HG03571 (cell line): Measurements from ENCODE around the gene RGMB.

ENCODE experiments used
- ATAC-seq: cut with Tn5 transposase; IDR thresholded peaks from one replicate; pipeline ENCODE4 v1.9.1; 2021; ENCODE audit not compliant: unreplicated experiment

RGMB gene

DNA sequence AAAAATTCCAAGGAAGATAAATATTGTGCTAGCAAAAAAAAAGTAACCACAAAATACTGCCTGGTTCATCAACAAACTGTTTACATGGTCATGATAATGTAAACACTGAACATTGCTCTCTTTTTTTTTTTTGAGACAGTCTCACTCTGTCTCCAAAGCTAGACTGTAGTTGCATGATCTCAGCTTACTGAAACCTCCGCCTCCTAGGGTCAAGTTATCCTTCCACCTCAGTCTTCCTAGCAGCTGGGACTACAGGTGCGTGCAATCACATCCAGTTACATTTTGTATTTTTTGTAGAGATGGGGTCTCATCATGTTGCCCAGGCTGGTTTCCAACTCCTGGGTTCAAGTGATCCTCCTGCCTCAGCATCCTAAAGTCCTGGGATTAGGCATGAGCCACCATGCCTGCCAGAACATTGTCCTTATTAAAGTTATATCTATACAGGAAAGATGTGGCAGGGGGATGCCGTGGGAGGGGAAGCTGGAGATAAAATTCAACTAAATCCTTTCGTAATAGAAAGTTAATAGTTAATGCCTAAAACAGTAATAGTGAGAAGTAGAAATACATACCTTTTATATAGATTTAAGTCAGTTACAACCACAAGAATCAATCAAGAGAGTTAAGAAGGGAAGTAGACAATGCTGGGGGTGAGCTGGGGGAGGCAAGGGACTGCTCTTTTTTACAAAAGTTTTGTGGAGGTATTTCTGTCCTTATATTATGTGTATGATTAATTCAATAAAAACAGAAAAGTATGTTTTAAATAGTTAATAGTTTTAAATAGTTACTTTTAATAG lies 52.3 kb downstream of the RGMB start:
- ATAC-seq, result peak; percentile 44

DNA sequence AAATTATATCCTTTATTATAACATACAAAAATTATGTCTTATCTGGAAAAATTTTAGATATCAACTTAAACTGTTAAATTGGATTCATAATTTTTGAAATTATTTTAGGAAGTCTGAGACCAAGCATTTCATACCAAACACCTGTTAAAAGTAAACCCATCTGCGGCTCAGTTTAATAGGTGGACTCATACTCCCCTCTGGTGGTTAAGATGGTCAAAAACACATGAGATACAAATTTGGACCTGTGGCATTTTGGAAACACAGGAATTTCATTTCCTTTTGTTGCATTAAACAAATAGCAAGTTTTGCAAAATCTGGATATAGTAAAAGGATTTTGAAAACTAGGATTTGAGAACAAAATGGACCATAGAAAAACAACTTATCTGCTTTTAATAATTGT lies 53.7 kb downstream of the RGMB start:
- ATAC-seq, result peak; percentile 49

DNA sequence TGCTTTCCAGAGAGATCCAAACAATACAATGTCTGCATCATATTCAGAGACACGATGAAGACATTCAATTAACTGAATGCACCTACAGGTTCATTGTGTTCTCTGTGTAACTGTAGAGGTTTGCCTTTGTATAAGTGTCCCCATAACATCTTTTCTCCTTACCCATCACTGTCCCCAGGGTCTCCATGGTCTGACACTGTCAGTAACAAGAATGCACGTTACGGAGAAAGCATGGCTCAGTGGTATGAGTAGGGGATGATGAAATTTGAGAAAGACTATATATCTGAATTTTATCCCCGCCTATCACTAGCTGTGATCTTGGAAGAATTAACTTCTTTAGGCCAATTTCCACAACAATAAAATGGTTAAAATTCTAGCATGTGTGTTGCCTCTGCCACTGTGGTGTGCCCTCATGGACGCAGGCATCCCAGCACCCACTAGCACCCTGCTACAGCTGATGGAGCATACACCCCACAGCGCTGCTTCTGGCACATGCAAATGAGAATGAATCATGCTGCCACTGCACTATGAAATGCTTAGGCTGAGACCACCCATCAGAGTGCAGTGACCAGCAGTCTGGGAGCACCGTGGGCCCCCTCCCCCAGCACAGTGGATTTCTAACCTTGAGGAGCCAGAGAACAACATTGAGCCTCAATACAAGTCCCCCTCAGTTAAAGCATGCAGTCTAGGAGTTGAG lies 54.3 kb downstream of the RGMB start:
- ATAC-seq, result no peak

DNA sequence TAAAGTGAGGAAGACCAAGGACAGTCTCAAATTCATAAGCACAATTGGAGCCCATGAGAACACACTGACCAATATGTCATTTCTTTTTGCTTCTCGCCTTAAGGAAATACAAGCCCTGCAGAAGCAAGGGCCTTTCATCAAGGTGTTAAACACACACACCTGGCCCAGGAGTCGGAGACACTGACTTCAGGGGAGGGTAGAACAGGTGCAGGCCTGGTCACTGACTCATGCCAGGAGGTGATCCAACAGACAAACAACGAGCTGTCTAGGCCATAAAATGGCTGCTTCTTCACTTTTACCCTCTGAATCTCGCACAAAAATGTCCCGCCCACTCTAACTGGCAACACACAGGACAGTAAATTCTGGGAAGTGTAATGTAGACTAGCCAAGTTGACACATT lies 62.7 kb downstream of the RGMB start:
- ATAC-seq, result no peak

DNA sequence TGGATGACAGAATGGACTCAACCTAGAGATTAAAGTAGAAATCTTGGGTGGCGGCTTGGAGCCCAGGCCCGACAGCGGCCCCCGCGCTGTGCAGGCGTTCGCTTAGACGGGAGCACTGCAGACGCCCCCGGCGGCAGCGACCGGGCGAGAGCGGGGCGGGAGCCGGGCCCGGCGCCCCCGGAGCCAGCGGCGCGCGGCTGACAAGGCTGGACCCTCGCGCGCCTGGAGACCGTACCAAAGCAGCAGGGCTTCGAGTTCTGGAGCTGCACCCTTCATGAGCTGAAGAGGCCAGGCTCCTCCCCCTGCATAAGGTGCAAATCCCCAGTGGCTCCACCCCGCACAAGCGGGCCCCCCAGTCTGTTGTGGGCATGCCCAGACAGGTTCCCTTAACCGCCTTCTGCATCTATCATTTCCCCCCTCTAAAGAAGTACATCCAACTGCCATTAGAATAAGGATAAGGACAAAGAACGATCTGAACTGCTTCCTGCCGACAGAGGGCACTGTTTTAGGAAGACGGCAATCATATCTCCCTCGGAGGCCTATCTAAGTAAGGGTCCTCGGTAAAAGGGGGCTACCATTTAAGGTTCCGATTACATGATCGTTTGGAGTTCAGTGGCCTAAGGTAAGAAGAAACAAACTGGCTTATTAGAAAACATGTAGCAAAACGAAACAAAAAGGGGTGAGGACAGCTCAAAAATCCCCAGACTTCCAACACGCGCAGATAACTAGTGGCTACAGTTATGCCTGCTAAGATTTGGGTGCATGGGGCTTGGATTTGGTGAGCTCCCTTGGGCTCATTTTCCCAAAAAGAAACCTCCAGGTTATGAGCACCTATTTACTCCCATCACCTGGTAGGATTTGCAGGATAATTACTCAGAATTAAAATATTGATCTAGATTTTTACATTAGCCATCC lies 66.3 kb downstream of the RGMB start:
- no peak for ATAC-seq

DNA sequence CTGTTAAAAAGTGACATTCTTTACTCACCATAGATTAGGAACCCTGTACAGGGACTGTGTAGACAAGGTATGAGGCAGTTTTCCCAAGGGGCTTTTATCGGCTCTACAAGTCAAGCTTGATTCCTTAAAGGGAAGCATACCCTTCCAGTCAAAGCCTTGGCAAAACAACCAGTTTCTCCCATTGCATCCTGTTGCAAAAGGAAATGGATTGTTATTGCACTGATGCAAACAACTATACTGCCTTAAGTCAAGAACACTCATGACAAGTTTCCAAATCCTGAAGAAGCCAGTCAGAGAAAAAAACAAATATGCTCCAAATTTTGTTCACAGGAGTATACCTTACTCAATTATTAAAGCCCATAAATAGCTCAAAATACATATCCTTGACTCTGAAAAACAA lies 67.5 kb downstream of the RGMB start:
- ATAC-seq, result no peak

DNA sequence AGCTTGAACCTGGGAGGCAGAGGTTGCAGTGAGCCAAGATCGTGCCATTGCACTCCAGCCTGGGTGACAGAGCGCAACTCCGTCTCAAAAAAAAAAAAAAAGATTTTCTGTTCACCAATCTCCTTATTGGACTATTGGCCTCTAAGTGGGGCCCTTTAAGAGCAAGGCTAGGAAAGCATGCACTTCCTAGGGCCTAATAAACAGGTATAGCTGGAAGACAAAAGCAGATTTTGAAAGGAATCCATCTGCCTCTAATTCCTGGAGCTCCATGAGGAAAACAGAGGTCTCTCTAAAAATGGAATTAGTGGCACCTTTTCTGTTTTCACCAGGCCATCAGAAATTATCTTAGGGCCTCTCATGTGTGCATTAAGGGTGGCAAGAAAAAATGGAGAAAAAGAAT lies 70.0 kb downstream of the RGMB start:
- ATAC-seq, result no peak

DNA sequence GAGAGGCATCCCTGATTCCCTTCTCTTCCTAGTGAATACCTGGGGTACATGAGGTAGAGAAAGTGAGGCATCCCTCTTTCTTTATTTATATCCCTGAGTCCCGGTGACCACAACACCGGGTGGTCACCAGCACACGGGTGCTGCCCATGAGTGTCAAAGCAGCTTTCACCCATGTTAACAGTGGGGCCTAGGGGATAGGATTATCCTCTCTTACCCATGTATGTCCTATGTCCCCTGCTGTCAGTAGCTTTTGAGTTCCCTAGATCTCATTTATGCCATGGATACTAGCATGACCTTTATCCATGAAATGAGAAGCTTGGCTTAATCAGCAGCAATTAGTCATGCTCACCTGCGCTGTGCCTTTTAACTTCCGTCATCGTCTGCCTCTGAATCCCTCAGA lies 71.4 kb downstream of the RGMB start:
- ATAC-seq, result no peak

DNA sequence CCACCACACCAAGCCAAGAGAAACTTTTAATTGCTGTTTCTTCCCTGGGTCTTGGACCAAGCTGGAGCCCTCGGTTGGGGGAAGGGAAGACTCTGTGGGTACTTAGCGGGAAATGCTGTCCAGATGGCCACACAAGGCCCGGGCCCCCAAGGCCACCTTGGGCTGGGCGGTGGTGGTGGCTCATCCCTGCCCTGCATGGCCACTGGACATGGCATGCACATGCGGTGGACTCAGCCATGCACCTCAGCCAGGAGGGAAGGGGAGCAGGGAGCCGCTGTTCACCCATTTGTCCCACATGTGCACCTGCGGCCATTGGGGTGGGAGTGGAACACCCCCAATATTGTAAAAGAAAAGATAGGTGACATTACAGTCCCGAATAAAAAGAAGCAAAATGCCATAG lies 72.4 kb downstream of the RGMB start:
- no peak for ATAC-seq
